ENCODE measurements around the gene FBP1.

FBP1 gene

DNA sequence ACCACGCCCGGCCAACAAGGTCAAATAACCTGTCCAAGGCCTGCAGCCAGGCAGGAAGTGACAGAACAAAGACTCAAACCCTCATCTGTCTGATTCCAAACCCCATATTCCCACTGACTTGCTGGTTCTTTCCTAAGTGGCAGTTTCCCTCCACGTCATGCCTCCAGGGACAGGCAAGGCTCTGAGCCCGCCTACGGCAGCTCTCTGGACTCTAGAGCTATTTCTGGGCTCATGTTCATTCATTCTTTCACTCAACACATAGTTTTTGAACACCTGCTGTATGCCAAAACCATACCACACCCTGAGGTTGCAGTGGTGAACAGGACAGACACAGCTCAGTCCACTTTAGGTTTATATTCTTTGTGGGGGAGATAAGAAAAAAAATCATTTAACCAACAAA is 5.2 kb upstream of the FBP1 start:
- Histone ChIP-seq H3K27ac (no peak overlapping the region), H3K36me3 (no peaks in the 10 kb centered on the region), H3K27me3 (ENCODE audit: insufficient read depth, low read depth, severe bottlenecking) (no peaks in the 10 kb centered on the region), H3K9me3 (ENCODE audit: severe bottlenecking) (no peaks in the 10 kb centered on the region), H3K4me3 (ENCODE audit: low read depth, low read length) (no peak overlapping the region)
- TF ChIP-seq, protein P1, sequence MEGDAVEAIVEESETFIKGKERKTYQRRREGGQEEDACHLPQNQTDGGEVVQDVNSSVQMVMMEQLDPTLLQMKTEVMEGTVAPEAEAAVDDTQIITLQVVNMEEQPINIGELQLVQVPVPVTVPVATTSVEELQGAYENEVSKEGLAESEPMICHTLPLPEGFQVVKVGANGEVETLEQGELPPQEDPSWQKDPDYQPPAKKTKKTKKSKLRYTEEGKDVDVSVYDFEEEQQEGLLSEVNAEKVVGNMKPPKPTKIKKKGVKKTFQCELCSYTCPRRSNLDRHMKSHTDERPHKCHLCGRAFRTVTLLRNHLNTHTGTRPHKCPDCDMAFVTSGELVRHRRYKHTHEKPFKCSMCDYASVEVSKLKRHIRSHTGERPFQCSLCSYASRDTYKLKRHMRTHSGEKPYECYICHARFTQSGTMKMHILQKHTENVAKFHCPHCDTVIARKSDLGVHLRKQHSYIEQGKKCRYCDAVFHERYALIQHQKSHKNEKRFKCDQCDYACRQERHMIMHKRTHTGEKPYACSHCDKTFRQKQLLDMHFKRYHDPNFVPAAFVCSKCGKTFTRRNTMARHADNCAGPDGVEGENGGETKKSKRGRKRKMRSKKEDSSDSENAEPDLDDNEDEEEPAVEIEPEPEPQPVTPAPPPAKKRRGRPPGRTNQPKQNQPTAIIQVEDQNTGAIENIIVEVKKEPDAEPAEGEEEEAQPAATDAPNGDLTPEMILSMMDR (IDR thresholded peaks at IDR 0.05; ENCODE audit: low read depth, low read length), result no peak
- DNase-seq, result no peak

DNA sequence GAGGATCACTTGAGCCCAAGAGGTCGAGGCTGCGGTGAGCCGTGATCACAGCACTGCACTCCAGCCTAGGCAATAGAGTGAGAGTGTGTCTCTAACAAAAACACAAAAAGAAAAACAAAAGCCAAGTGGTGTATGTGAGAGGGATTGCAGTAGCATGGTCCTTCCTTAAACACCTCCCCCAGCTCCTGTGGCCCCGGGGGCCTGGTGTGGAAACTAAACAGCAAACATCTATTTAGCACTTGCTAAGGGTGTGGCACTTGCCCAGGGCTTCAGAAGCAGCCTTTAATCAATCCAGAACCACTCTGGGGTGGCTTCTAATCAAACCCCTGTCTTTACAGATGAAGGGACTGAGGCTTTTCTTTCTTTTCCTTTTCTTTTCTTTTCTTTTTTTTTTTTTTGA is 4.4 kb upstream of the FBP1 start:
- H3K27me3 ChIP-seq (ENCODE audit: insufficient read depth, low read depth, severe bottlenecking), result no peaks in the 10 kb centered on the region
- DNase-seq, result no peak
- H3K27ac ChIP-seq, result no peak overlapping the region
- TF ChIP-seq, protein P1 (IDR thresholded peaks at IDR 0.05; ENCODE audit: low read depth, low read length), result no peak
- no peaks in the 10 kb centered on the region for H3K36me3 ChIP-seq
- H3K4me3 ChIP-seq (ENCODE audit: low read depth, low read length), result no peak overlapping the region
- H3K9me3 ChIP-seq (ENCODE audit: severe bottlenecking), result no peaks in the 10 kb centered on the region

DNA sequence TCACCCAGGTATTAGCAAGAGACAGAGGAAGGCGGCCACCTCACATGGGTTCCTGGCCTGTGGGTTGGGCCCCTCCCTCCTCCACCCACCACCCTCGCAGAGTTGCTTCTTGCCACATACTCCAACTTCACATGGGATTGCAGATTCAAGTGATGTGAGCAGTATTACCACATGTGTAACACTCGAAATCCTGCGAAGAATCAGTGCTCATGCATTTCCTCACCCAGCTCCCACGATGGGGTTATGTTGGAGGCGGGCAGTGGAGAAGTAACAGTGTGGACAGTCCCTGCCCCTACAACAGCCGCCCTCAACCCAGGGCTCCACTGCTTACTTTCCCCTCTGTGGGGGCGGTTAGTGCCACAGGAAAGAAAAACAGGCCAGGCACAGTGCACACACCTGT is 3.9 kb upstream of the FBP1 start:
- Histone ChIP-seq H3K4me3 (ENCODE audit: low read depth, low read length) (no peak overlapping the region), H3K27ac (no peak overlapping the region), H3K36me3 (no peaks in the 10 kb centered on the region), H3K27me3 (ENCODE audit: insufficient read depth, low read depth, severe bottlenecking) (no peaks in the 10 kb centered on the region), H3K9me3 (ENCODE audit: severe bottlenecking) (no peaks in the 10 kb centered on the region)
- TF ChIP-seq, protein P1 (IDR thresholded peaks at IDR 0.05; ENCODE audit: low read depth, low read length), result no peak
- no peak for DNase-seq

DNA sequence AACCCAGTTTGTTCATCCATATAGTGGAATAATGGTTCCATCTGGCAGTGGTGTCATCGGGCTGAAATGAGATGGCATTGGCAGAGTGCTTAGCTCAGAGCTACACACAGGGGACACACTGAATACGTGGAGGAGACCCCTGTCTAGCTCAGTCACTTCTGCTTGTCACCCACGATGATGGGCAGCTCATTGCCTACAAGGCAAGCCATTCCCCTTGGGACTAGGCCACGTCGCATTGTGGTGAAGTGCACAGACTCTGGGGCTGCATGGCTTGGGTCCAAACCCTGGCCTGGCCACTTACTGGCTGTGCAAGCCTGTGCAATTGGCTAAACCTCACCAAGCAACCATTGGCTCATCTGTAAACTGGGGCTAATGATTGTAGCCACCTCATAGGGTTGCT is 3.2 kb upstream of the FBP1 start:
- no peaks in the 10 kb centered on the region for H3K27me3 ChIP-seq (ENCODE audit: insufficient read depth, low read depth, severe bottlenecking)
- no peak for DNase-seq
- H3K27ac ChIP-seq, result no peak overlapping the region
- TF ChIP-seq, protein P1 (IDR thresholded peaks at IDR 0.05; ENCODE audit: low read depth, low read length), result no peak
- H3K9me3 ChIP-seq (ENCODE audit: severe bottlenecking), result no peaks in the 10 kb centered on the region
- no peaks in the 10 kb centered on the region for H3K36me3 ChIP-seq
- H3K4me3 ChIP-seq (ENCODE audit: low read depth, low read length), result no peak overlapping the region

DNA sequence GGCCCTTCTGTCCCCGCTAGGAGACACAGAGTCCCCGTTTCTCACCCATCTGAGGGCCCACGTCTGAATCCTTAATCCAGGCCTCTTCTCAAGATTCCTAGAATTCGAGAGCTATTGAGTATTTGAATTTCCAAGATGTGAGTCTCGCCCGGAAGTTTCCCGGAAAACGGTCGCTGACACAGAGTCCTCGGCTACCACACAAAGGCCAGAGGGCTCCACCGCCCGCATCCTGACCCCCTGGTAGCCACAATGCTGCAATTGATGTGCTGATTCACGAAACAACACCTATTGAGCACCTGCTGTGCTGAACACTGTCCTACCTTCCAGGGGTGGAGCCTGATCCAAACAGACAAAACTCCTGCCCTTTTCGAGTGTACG is 670 bp upstream of the FBP1 start:
- no peak overlapping the region for H3K4me3 ChIP-seq (ENCODE audit: low read depth, low read length)
- H3K36me3 ChIP-seq, result no peaks in the 10 kb centered on the region
- DNase-seq, result no peak
- H3K27ac ChIP-seq, result no peak overlapping the region
- TF ChIP-seq, protein P1 (IDR thresholded peaks at IDR 0.05; ENCODE audit: low read depth, low read length), result no peak
- no peaks in the 10 kb centered on the region for H3K9me3 ChIP-seq (ENCODE audit: severe bottlenecking)
- H3K27me3 ChIP-seq (ENCODE audit: insufficient read depth, low read depth, severe bottlenecking), result no peaks in the 10 kb centered on the region

DNA sequence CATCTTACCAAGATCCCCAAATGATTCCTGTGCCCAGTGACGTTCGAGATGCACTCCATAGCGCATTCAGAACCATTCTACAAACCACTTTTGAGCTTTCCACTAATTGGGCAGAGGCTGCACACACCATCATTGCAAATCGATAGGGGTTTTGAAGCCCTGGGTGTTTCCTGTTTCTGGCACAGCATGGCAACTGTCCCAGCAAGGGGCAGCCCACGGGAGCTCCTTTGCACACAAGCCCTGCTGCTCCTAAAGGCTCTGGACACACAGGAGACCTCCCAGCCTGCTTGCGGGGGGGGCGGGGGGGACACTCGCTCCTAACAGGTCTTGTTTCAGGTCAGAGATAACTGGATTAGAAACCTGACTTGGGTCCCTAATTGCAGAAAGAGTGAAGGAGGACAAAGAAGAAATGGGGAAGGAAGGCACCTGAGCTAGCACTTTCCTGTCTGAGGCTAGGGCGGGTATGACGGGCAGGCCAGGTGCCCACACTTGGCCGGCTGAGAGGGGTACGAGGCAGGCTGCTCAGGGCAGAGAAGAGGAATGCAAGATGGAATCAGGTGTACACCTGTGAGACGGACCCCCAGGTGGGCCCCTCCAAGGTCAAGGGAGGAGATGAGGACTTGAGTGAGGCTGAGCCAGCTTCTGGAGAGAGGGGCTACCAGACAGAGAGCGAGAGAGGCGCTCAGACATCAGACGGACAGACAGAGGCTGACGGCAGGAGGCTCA is 820 bp downstream of the FBP1 start:
- H3K9me3 ChIP-seq (ENCODE audit: severe bottlenecking), result no peaks in the 10 kb centered on the region
- no peak for DNase-seq
- TF ChIP-seq, protein P1 (IDR thresholded peaks at IDR 0.05; ENCODE audit: low read depth, low read length), result no peak
- H3K4me3 ChIP-seq (ENCODE audit: low read depth, low read length), result no peak overlapping the region
- no peaks in the 10 kb centered on the region for H3K27me3 ChIP-seq (ENCODE audit: insufficient read depth, low read depth, severe bottlenecking)
- H3K36me3 ChIP-seq, result no peaks in the 10 kb centered on the region
- H3K27ac ChIP-seq, result no peak overlapping the region

All from WERI-Rb-1 (cell line).